ENCODE data around the gene VCL.

DNA sequence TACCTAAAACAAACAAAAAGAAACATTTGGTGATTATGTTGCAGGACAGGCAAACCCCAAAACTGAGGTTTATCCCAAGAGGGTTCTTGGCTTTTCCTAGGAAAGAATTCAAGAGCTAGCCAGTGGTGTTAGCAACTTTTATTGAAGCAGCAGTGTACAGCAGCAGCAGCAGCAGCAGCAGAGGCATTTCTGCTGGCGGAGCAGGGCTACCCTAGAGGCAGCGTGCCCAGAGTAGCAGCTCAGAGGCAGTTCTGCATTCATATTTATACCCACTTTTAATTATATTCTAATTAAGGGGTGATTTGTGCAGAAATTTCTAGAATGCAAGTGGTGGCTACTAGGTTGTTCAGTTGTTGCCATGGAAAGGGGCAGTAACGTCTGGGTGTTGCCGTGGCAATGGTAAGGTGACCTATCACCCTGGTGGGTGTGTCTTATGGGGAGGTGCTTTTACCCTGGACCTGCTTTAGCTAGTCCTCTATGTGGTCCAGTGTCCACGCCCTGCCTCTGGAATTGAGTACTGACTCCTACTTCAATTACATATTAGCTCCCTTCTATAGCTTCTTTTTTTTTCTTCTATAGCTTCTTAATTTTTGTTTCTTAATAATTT, 53.9 kb downstream of the VCL start:
- TF ChIP-seq, protein P1, sequence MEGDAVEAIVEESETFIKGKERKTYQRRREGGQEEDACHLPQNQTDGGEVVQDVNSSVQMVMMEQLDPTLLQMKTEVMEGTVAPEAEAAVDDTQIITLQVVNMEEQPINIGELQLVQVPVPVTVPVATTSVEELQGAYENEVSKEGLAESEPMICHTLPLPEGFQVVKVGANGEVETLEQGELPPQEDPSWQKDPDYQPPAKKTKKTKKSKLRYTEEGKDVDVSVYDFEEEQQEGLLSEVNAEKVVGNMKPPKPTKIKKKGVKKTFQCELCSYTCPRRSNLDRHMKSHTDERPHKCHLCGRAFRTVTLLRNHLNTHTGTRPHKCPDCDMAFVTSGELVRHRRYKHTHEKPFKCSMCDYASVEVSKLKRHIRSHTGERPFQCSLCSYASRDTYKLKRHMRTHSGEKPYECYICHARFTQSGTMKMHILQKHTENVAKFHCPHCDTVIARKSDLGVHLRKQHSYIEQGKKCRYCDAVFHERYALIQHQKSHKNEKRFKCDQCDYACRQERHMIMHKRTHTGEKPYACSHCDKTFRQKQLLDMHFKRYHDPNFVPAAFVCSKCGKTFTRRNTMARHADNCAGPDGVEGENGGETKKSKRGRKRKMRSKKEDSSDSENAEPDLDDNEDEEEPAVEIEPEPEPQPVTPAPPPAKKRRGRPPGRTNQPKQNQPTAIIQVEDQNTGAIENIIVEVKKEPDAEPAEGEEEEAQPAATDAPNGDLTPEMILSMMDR (conservative IDR thresholded peaks at IDR 0.05 in 1 of 2, IDR thresholded peaks at IDR 0.05 in 1 of 2; ENCODE audit: low read depth in 1 of 2, low read length in 2 of 2), result no peak
- no peak for TF ChIP-seq EZH2 (IDR thresholded peaks at IDR 0.05; ENCODE audit: low read length, missing control alignments)
